GM12878 (cell line): Measurements from ENCODE around the gene REG1B. TPM values are rescaled to one million over a fixed set of nuclear protein-coding genes. Genes with fewer than 3 reads are reported as not detected.

Source experiments
- ATAC-seq: fragments of 200-7000 bp; cut with Tn5 transposase; 3 replicates; pipeline ENCODE4 v1.9.1; 2020; ENCODE audit warnings: mild to moderate bottlenecking, moderate library complexity
- BruUV-seq: library from RNA; stranded (reverse); fragments of 400-500 nt; replicated peaks from 2 replicates; lab custom pipeline; 2021; lab: Mats Ljungman, UMichigan
- CTCF ChIA-PET: fragments of 300-600 bp; sonication (Branson Sonifier 250); formaldehyde crosslinking; extraction: SDS; loops from one replicate; lab custom pipeline; 2021; ENCODE audit warnings: inconsistent platforms; lab: Yijun Ruan, JAX
- POLR2A ChIA-PET: fragments of 350-600 bp; formaldehyde crosslinking; extraction: SDS; loops from one replicate; lab custom pipeline; 2021; ENCODE audit warnings: inconsistent platforms; lab: Charles Lee
- RAD21 ChIA-PET: fragments of 300-600 bp; sonication (Branson Sonifier 250); formaldehyde crosslinking; loops from one replicate; lab custom pipeline; 2023; ENCODE audit warnings: antibody characterized with exemption; ENCODE audit not compliant: unreplicated experiment; lab: Charles Lee
- SMC1A ChIA-PET: fragments of 300-600 bp; sonication (Branson Sonifier 250); formaldehyde crosslinking; loops from one replicate; lab custom pipeline; 2023; ENCODE audit not compliant: unreplicated experiment, uncharacterized antibody; lab: Charles Lee
- DNase-seq: peaks from one replicate; pipeline ENCODE4 v3.0.0-alpha.2; 2011; ENCODE audit warnings: low read depth, low spot score
- FAIRE-seq: peaks from 3 replicates; lab custom pipeline; 2011; peaks lifted over from hg19 to GRCh38; lab: Jason Lieb, UNC
- H2AFZ ChIP-seq: 2 replicates; pipeline ENCODE4 v1.6.0; 2011; ENCODE audit warnings: low read depth, low read length, control low read depth; ENCODE audit not compliant: control insufficient read depth
- H3K27ac ChIP-seq: 2 replicates; pipeline ENCODE4 v1.5.1; 2011; ENCODE audit warnings: control low read depth; ENCODE audit not compliant: control insufficient read depth, insufficient read depth
- H3K27me3 ChIP-seq, 2 experiments: replicated peaks in 1 of 2; 2 replicates each; pipeline versions ENCODE4 v1.6.0 to v1.6.1; 2011; ENCODE audit warnings: low read length in 1 of 2; ENCODE audit not compliant: control insufficient read depth in 2 of 2, insufficient read depth in 2 of 2
- H3K36me3 ChIP-seq, 2 experiments: 2 replicates each; pipeline ENCODE4 v1.5.1; 2011; ENCODE audit warnings: low read length in 1 of 2; ENCODE audit not compliant: control insufficient read depth in 2 of 2, insufficient read depth in 2 of 2
- H3K4me1 ChIP-seq: 2 replicates; pipeline ENCODE4 v1.6.1; 2011; ENCODE audit warnings: mild to moderate bottlenecking, low read length, moderate library complexity, mixed read lengths; ENCODE audit not compliant: control insufficient read depth, insufficient read depth
- H3K4me2 ChIP-seq: 2 replicates; pipeline ENCODE4 v1.6.0; 2011; ENCODE audit warnings: control low read depth; ENCODE audit not compliant: control insufficient read depth, insufficient read depth
- H3K4me3 ChIP-seq: fragments of 200-600 bp; sonication (generic); 2 replicates; pipeline ENCODE4 v1.5.1; 2016
- H3K79me2 ChIP-seq: 2 replicates; pipeline ENCODE4 v1.6.0; 2011; ENCODE audit warnings: low read length; ENCODE audit not compliant: control insufficient read depth, insufficient read depth
- H3K9ac ChIP-seq: 2 replicates; pipeline ENCODE4 v1.8.0; 2011; ENCODE audit warnings: low read length, control low read depth, mixed read lengths; ENCODE audit not compliant: control insufficient read depth, insufficient read depth
- H3K9me3 ChIP-seq: replicated peaks from 3 replicates; pipeline ENCODE4 v1.5.1; 2011; ENCODE audit warnings: mild to moderate bottlenecking, low read length; ENCODE audit not compliant: control insufficient read depth, insufficient read depth
- H4K20me1 ChIP-seq: 2 replicates; pipeline ENCODE4 v1.6.0; 2011; ENCODE audit not compliant: control insufficient read depth, insufficient read depth
- CTCF ChIP-seq, 3 experiments: IDR thresholded peaks in 2 of 3; conservative IDR thresholded peaks in 1 of 3; 2 replicates each; pipeline ENCODE4 v1.5.1; 2011; ENCODE audit warnings: low read depth in 3 of 3, low read length in 3 of 3, mild to moderate bottlenecking in 3 of 3, control low read depth in 2 of 3, moderate library complexity in 2 of 3, inconsistent platforms in 1 of 3, mixed read lengths in 1 of 3; ENCODE audit not compliant: control insufficient read depth in 2 of 3, insufficient read depth in 1 of 3; ENCODE audit errors: extremely low read depth in 1 of 3
- FOS ChIP-seq: IDR thresholded peaks from 3 replicates; pipeline ENCODE4 v1.6.1; 2011; ENCODE audit warnings: borderline replicate concordance; ENCODE audit not compliant: insufficient read length; ENCODE audit errors: extremely low read depth
- IRF3 ChIP-seq: fragments of 450-650 bp; IDR thresholded peaks from 2 replicates; pipeline ENCODE4 v1.6.1; 2014; ENCODE audit warnings: mild to moderate bottlenecking
- LARP7 ChIP-seq: fragments of 450-650 bp; IDR thresholded peaks from 2 replicates; pipeline ENCODE4 v1.6.1; 2017; ENCODE audit warnings: mild to moderate bottlenecking
- NFIC ChIP-seq: IDR thresholded peaks from 2 replicates; pipeline ENCODE4 v1.6.1; 2012; ENCODE audit warnings: low read depth, mild to moderate bottlenecking, inconsistent platforms, low read length, moderate library complexity
- NR2C2 ChIP-seq: IDR thresholded peaks from 2 replicates; pipeline ENCODE4 v1.6.1; 2011; ENCODE audit warnings: borderline replicate concordance, low read depth; ENCODE audit not compliant: control insufficient read depth, insufficient read length
- POLR2AphosphoS5 ChIP-seq: IDR thresholded peaks from 2 replicates; pipeline ENCODE4 v1.6.1; 2011; ENCODE audit warnings: mild to moderate bottlenecking, low read length, inconsistent platforms
- SREBF2 ChIP-seq: IDR thresholded peaks from 2 replicates; pipeline ENCODE4 v1.6.1; 2012; ENCODE audit warnings: mild to moderate bottlenecking, low read length
- STAT3 ChIP-seq: IDR thresholded peaks from 2 replicates; pipeline ENCODE4 v1.6.1; 2011; ENCODE audit warnings: low read depth, low read length, improper control_type of control experiment
- YY1 ChIP-seq: IDR thresholded peaks from 2 replicates; pipeline ENCODE4 v1.6.1; 2011; ENCODE audit warnings: low read depth, mild to moderate bottlenecking, low read length
- ZNF217 ChIP-seq: fragments of 450-650 bp; IDR thresholded peaks from 2 replicates; pipeline ENCODE4 v1.6.1; 2017; ENCODE audit warnings: antibody characterized with exemption, mild to moderate bottlenecking
- WGBS: methylation state at CpG from one replicate; pipeline ENCODE4 v1.1.6; 2016; ENCODE audit warnings: low lambda C conversion rate; ENCODE audit not compliant: insufficient replicate concordance, insufficient coverage; ENCODE audit errors: missing lambda C conversion rate; 5-methylcytosine and 5-hydroxymethylcytosine counted together
- in situ Hi-C: fragments of 300-500 bp; cut with MboI; formaldehyde crosslinking; loops from 9 replicates; pipeline ENCODE4 v1.14.3; 2018; ENCODE audit warnings: mixed read lengths
- intact Hi-C: fragments of 100-400 bp; cut with micrococcal nuclease; formaldehyde crosslinking; loops from one replicate; pipeline ENCODE4 v1.14.2; 2022; ENCODE audit not compliant: unreplicated experiment
- polyA plus RNA-seq, 11 experiments: library from polyadenylated mRNA; depleted of rRNA in 4 of 11; unstranded in 6 of 11; stranded (reverse) in 5 of 11; fragments of >200 nt; fragmentation: Nextera tagmentation in 4 of 11; fragmentation: Illumina TruSeq in 1 of 11; extraction: Ambion mirVana in 4 of 11; extraction: Trizol in 1 of 11; gene quantifications; 1 replicate in 1 of 11; 2 replicates in 10 of 11; pipeline versions ENCODE4 v1.2.1 to v1.2.3, GENCODE V29; 2011 to 2016; ENCODE audit warnings: inconsistent platforms in 2 of 11, missing spikeins in 2 of 11, low read depth in 1 of 11
- total RNA-seq, 4 experiments: library from RNA; depleted of rRNA in 3 of 4; stranded (reverse); fragments of >200 nt in 3 of 4; fragmentation: Illumina TruSeq in 1 of 4; extraction: Trizol in 1 of 4; gene quantifications; 2 replicates each; pipeline versions ENCODE4 v1.2.1 to v1.2.3, GENCODE V29; 2013 to 2021
- TF ChIP-seq, protein P1 (sequence below): fragments of 150-350 bp; IDR thresholded peaks from 2 replicates; pipeline ENCODE4 v1.6.1; 2014; ENCODE audit warnings: mild to moderate bottlenecking, low read depth, low read length

The REG1B gene
- total and polyA plus RNA-seq, 10 of the 15 experiments (the other 5 are each of a cell fraction or from before 2014, with no cell fraction given) = 2.7 TPM; not detected in 9

- ChIA-PET CTCF (interaction anchor here (0.7 kb wide), 1 partner anchor 9 kb away, joined by 3 read pairs; no protein-coding TSS in a partner anchor), POLR2A (no interaction called here)
- no peak for FAIRE-seq
- H3K4me3 ChIP-seq = no peak overlapping the region
- no peak overlapping the region for H3K4me2 ChIP-seq
- WGBS = 56% methylated on average over 2 of the region's 2 CpGs
- BruUV-seq = no TSS peak
- H3K27ac ChIP-seq = no peak overlapping the region
- H4K20me1 ChIP-seq = no peaks in the 10 kb centered on the region
- intact Hi-C loops = no loop called here
- TF ChIP-seq ZNF217 = no peak
- TF ChIP-seq LARP7 = no peak
- no peak for TF ChIP-seq SREBF2
- no peak for TF ChIP-seq YY1
- no peak for TF ChIP-seq FOS
- no peak for TF ChIP-seq POLR2AphosphoS5
- no peak for TF ChIP-seq NFIC
- TF ChIP-seq, all 136 proteins: peak for 0
- H3K9ac ChIP-seq = no peak overlapping the region
- H3K4me1 ChIP-seq = no peaks in the 10 kb centered on the region
- no peaks in the 10 kb centered on the region for H3K36me3 ChIP-seq
- no peaks in the 10 kb centered on the region for H3K9me3 ChIP-seq
- in situ Hi-C loops = no loop called here
- no peak for ATAC-seq
- H2AFZ ChIP-seq = no peak overlapping the region
- no peaks in the 10 kb centered on the region for H3K79me2 ChIP-seq
- SMC1A ChIA-PET = no interaction called here
- RAD21 ChIA-PET = no interaction called here
- H3K27me3 ChIP-seq = no peaks in the 10 kb centered on the region
- no peak for DNase-seq
These were observed 15.4 kb upstream of the REG1B start for GRCh38 chr2:79103214-79103613.

DNA sequence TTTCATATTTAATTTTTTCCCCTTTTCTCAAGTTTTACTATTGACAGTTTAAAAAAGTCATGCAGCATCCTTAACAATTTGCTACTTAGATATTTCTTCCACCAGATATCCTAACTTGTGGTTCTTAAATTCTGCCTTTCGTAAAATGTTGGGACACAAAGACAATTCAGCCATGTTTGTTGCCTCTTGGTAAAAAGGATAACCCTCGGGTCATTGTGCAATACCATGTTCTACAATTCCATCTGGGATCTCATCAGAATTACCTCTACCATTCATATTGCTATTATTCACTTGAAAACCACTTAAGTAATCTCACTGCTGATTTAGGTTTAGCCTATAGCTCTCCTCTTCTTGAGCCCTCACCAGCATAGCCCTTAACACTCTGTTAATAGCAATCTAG lies 13.2 kb upstream of the REG1B start:
- no peak for ATAC-seq
- no peaks in the 10 kb centered on the region for H3K9me3 ChIP-seq
- H3K4me2 ChIP-seq = no peak overlapping the region
- ChIA-PET SMC1A (no interaction called here), POLR2A (no interaction called here), CTCF (no interaction called here), RAD21 (no interaction called here)
- H3K9ac ChIP-seq = no peak overlapping the region
- no peaks in the 10 kb centered on the region for H3K4me1 ChIP-seq
- no peak for DNase-seq
- in situ Hi-C loops = no loop called here
- H3K36me3 ChIP-seq = no peaks in the 10 kb centered on the region
- H4K20me1 ChIP-seq = no peaks in the 10 kb centered on the region
- no peak overlapping the region for H2AFZ ChIP-seq
- intact Hi-C loops = no loop called here
- H3K79me2 ChIP-seq = no peaks in the 10 kb centered on the region
- no peak overlapping the region for H3K27ac ChIP-seq
- no TSS peak for BruUV-seq
- 2% methylated on average over 2 of the region's 2 CpGs for WGBS
- no peak for FAIRE-seq
- no peaks in the 10 kb centered on the region for H3K27me3 ChIP-seq
- no peak overlapping the region for H3K4me3 ChIP-seq
- TF ChIP-seq CTCF (IDR thresholded peaks at IDR 0.05 in 2 of 3, conservative IDR thresholded peaks at IDR 0.05 in 1 of 3; ENCODE audit: control insufficient read depth in 2 of 3, extremely low read depth in 1 of 3, insufficient read depth in 1 of 3, low read depth in 3 of 3, low read length in 3 of 3) (no peak), NR2C2 (no peak), IRF3 (no peak), STAT3 (no peak)
- TF ChIP-seq, protein P1, sequence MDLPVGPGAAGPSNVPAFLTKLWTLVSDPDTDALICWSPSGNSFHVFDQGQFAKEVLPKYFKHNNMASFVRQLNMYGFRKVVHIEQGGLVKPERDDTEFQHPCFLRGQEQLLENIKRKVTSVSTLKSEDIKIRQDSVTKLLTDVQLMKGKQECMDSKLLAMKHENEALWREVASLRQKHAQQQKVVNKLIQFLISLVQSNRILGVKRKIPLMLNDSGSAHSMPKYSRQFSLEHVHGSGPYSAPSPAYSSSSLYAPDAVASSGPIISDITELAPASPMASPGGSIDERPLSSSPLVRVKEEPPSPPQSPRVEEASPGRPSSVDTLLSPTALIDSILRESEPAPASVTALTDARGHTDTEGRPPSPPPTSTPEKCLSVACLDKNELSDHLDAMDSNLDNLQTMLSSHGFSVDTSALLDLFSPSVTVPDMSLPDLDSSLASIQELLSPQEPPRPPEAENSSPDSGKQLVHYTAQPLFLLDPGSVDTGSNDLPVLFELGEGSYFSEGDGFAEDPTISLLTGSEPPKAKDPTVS = no peak
